ENCODE measurements around the gene ANXA2R. TPM values are rescaled to one million over a fixed set of nuclear protein-coding genes. Genes with fewer than 3 reads are reported as not detected.

The ANXA2R gene
- total RNA-seq, 1 experiment from 2014 or later, result 0.20 TPM

DNA sequence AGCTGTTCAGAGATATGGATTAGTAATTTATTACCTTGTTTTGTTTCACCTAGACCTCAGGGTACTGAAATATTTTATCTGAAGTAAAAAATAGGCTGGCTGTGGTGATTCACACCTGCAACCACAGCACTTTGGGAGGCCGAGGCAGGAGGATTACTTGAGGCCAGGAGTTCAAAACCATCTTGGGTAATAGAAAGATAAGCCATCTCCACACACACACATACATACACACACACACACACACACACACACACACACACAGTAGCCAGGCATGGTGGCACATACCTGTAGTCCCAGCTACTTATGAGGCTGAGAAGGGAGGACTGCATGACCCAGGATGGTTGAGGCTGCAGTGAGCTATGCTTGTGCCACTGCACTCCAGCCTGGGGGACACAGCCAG is 3.7 kb downstream of the ANXA2R start:
- Histone ChIP-seq H3K56ac (ENCODE audit: insufficient read length, low read depth, low read length) (no peak overlapping the region), H2BK20ac (ENCODE audit: low read depth, low read length, poor library complexity, severe bottlenecking) (no peak overlapping the region), H3K23me2 (ENCODE audit: insufficient read length, low read depth, low read length, poor library complexity, severe bottlenecking) (peaks cover 2% of the 10 kb centered on the region), H4K20me1 (ENCODE audit: control insufficient read depth, insufficient read depth, insufficient read length) (no peaks in the 10 kb centered on the region), H2BK12ac (ENCODE audit: insufficient read length, low read depth, low read length) (no peak overlapping the region), H2AFZ (ENCODE audit: low read length) (no peak overlapping the region), H3K14ac (ENCODE audit: insufficient read depth, low read length) (no peak overlapping the region), H3K9me3 (ENCODE audit: control insufficient read depth, low read depth, low read length) (no peaks in the 10 kb centered on the region), H3K18ac (ENCODE audit: insufficient read length, low read depth, low read length) (no peak overlapping the region), H3T11ph (ENCODE audit: low read length) (no peak overlapping the region), H3K4me2 (ENCODE audit: insufficient read depth, insufficient read length, low read length) (no peak overlapping the region), H3K27ac (ENCODE audit: insufficient read length, low read depth, low read length) (no peak overlapping the region), H3K4me1 (ENCODE audit: insufficient read depth, low read length) (peaks cover 2% of the 10 kb centered on the region; the same call in 1 of the 2 replicates), H4K5ac (ENCODE audit: insufficient read length, low read depth, low read length) (no peak overlapping the region), H3K23ac (ENCODE audit: insufficient read length, low read depth, low read length) (no peak overlapping the region), H3K79me1 (ENCODE audit: insufficient read depth, low read depth, low read length, poor library complexity, severe bottlenecking) (no peaks in the 10 kb centered on the region), H3K79me2 (ENCODE audit: insufficient read depth, low read length) (no peaks in the 10 kb centered on the region), H3K4ac (ENCODE audit: low read depth, low read length) (no peak overlapping the region), H4K91ac (ENCODE audit: insufficient read length, low read depth, low read length) (no peak overlapping the region), H2BK5ac (ENCODE audit: insufficient read length, low read length) (no peak overlapping the region), H3K9ac (ENCODE audit: extremely low read depth, insufficient read length, low read length) (no peak overlapping the region), H4K8ac (replicated peaks; ENCODE audit: insufficient read length, low read depth, low read length) (no peak overlapping the region), H2BK120ac (ENCODE audit: low read depth, low read length, poor library complexity, severe bottlenecking) (no peak overlapping the region), H2BK15ac (ENCODE audit: low read depth, low read length) (no peak overlapping the region), H2AK5ac (ENCODE audit: insufficient read length, low read length) (no peak overlapping the region), H3K27me3 (ENCODE audit: insufficient read depth, low read length) (peaks cover 78% of the 10 kb centered on the region)
- TF ChIP-seq, protein P1, sequence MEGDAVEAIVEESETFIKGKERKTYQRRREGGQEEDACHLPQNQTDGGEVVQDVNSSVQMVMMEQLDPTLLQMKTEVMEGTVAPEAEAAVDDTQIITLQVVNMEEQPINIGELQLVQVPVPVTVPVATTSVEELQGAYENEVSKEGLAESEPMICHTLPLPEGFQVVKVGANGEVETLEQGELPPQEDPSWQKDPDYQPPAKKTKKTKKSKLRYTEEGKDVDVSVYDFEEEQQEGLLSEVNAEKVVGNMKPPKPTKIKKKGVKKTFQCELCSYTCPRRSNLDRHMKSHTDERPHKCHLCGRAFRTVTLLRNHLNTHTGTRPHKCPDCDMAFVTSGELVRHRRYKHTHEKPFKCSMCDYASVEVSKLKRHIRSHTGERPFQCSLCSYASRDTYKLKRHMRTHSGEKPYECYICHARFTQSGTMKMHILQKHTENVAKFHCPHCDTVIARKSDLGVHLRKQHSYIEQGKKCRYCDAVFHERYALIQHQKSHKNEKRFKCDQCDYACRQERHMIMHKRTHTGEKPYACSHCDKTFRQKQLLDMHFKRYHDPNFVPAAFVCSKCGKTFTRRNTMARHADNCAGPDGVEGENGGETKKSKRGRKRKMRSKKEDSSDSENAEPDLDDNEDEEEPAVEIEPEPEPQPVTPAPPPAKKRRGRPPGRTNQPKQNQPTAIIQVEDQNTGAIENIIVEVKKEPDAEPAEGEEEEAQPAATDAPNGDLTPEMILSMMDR (conservative IDR thresholded peaks at IDR 0.05), result no peak
- Mint-ChIP-seq H3K27ac (no peak overlapping the region), H3K36me3 (ENCODE audit: insufficient read depth in 1 of 3, low read depth in 3 of 3) (no peaks in the 10 kb centered on the region; a peak in 1 of 7 replicates), H3K4me1 (peaks cover 30 to 31% of the 10 kb centered on the region in 2 experiments), H3K9me3 (peaks cover 3 to 5% of the 10 kb centered on the region in 2 experiments; a peak in 2 of 5 replicates), H3K4me3 (no peak overlapping the region), H3K27me3 (ENCODE audit: low read depth) (peaks cover 84% of the 10 kb centered on the region)
- WGBS (ENCODE audit: extremely low coverage, insufficient read length, low lambda C conversion rate), result no CpG with 5 or more reads among the region's 1 CpG
- DNase-seq, result no peak

Measured in H9 (cell line).